ENCODE measurements around the gene REXO4. TPM values are rescaled to one million over a fixed set of nuclear protein-coding genes. Genes with fewer than 3 reads are reported as not detected.

The REXO4 gene
- polyA plus RNA-seq, 1 donor (not counting 4 experiments of a cell fraction or from before 2014, with no cell fraction given): 21.5 TPM

DNA sequence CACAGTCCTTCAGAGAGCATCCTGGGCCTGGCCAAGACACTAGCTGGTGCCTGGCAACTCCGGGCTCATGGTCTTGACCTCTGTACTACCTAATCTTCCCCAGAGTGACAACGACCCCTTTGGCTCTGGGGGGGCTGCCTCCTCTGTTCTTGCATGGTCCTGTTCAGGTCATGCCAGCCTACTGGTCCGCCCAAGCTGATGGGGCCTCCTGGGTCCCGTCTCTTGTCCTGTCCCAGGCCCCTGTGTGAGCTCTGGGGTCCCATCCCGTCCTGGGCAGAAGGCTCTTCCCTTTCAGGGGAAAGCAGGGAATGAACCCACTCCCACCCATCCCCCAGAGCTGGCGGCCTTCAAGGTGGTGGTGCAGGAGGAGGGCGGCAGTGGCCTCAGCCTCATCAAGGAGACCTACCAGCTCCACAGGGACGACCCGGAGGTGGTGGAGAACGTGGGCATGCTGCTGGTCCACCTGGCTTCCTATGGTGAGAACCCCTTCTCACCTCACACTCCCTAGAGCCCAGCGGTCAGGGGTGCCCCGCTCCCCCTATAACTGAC, 13.3 kb downstream of the REXO4 start:
- FAIRE-seq: no peak
- Histone ChIP-seq H3K27ac (ENCODE audit: control insufficient read depth, insufficient read depth, low read length) (no peak overlapping the region), H3K79me2 (ENCODE audit: control insufficient read depth, insufficient read depth, low read length) (no peaks in the 10 kb centered on the region), H3K9me3 (ENCODE audit: control insufficient read depth, low read depth, low read length) (no peaks in the 10 kb centered on the region), H2AFZ (ENCODE audit: control insufficient read depth, low read length) (no peak overlapping the region), H3K36me3 (ENCODE audit: control insufficient read depth in 2 of 2, extremely low read depth in 1 of 2, insufficient read depth in 2 of 2, low read length in 2 of 2) (peaks cover 21% of the 10 kb centered on the region in 2 experiments), H3K27me3 (ENCODE audit: control insufficient read depth, extremely low read depth, insufficient read depth, low read length) (no peaks in the 10 kb centered on the region), H4K20me1 (ENCODE audit: control insufficient read depth, extremely low read depth, insufficient read depth, low read length) (peaks cover 4% of the 10 kb centered on the region), H3K9ac (ENCODE audit: control insufficient read depth, extremely low read depth, insufficient read depth, low read length) (no peak overlapping the region), H3K9me1 (ENCODE audit: control insufficient read depth, extremely low read depth, insufficient read depth, low read length) (no peaks in the 10 kb centered on the region), H3K4me1 (ENCODE audit: control insufficient read depth, extremely low read depth, insufficient read depth, low read length) (no peaks in the 10 kb centered on the region), H3K4me2 (ENCODE audit: control insufficient read depth, extremely low read depth, insufficient read depth, low read depth, low read length) (no peak overlapping the region), H3K4me3 (ENCODE audit: control insufficient read depth in 2 of 3, extremely low read depth in 1 of 3, insufficient read depth in 2 of 3, low read depth in 1 of 3, low read length in 3 of 3) (no peak overlapping the region)
- dilution Hi-C loops (cut with MboI; ENCODE audit: extremely low pct_ligation_motif_present, low sequenced_read_pairs): no loop called here
- DNase-seq (ENCODE audit: low read depth, low spot score): no peak
- no peak for TF ChIP-seq EZH2 (IDR thresholded peaks at IDR 0.05; ENCODE audit: low read length)
- TF ChIP-seq, protein P1, sequence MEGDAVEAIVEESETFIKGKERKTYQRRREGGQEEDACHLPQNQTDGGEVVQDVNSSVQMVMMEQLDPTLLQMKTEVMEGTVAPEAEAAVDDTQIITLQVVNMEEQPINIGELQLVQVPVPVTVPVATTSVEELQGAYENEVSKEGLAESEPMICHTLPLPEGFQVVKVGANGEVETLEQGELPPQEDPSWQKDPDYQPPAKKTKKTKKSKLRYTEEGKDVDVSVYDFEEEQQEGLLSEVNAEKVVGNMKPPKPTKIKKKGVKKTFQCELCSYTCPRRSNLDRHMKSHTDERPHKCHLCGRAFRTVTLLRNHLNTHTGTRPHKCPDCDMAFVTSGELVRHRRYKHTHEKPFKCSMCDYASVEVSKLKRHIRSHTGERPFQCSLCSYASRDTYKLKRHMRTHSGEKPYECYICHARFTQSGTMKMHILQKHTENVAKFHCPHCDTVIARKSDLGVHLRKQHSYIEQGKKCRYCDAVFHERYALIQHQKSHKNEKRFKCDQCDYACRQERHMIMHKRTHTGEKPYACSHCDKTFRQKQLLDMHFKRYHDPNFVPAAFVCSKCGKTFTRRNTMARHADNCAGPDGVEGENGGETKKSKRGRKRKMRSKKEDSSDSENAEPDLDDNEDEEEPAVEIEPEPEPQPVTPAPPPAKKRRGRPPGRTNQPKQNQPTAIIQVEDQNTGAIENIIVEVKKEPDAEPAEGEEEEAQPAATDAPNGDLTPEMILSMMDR (optimal IDR thresholded peaks at IDR 0.05 in 1 of 3, IDR thresholded peaks at IDR 0.05 in 1 of 3, conservative IDR thresholded peaks at IDR 0.05 in 1 of 3; ENCODE audit: extremely low read depth in 1 of 3, insufficient read depth in 2 of 3, low read length in 3 of 3): no peak

DNA sequence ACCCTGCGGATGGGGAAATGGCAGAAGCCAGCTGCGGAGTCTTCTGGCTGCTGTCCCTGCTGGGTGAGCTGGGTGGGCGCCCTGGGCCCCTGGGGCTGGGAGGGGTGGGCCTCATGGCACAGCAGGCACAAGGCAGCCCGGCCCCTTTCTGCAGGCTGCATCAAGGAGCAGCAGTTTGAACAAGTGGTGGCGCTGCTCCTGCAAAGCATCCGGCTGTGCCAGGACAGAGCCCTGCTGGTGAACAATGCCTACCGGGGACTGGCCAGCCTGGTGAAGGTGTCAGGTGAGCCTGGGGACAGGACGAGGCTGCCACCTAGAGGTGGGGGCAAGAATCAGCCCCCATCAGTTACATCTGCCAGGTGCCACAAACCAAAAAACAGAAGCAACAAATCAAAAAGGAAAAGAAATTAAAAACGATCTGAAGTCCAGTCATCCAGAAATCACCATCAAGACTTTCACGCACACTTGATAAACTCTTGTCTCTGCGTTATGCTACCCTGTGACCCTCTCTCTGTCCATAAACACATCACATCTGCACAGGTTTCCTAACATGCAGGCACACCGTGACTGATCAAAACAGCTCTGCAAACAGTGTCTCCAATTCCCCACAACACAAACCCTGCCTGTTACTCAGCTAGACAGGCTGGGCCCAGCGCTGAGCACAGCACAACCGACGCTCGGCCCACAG, 13.9 kb downstream of the REXO4 start:
- dilution Hi-C loops (cut with MboI; ENCODE audit: extremely low pct_ligation_motif_present, low sequenced_read_pairs): no loop called here
- H4K20me1 ChIP-seq (ENCODE audit: control insufficient read depth, extremely low read depth, insufficient read depth, low read length): peaks cover 4% of the 10 kb centered on the region
- no peaks in the 10 kb centered on the region for H3K4me1 ChIP-seq (ENCODE audit: control insufficient read depth, extremely low read depth, insufficient read depth, low read length)
- H3K79me2 ChIP-seq (ENCODE audit: control insufficient read depth, insufficient read depth, low read length): no peaks in the 10 kb centered on the region
- DNase-seq (ENCODE audit: low read depth, low spot score): peak; percentile 70
- H3K9me1 ChIP-seq (ENCODE audit: control insufficient read depth, extremely low read depth, insufficient read depth, low read length): no peaks in the 10 kb centered on the region
- H3K9me3 ChIP-seq (ENCODE audit: control insufficient read depth, low read depth, low read length): no peaks in the 10 kb centered on the region
- no peak overlapping the region for H2AFZ ChIP-seq (ENCODE audit: control insufficient read depth, low read length)
- no peak overlapping the region for H3K4me2 ChIP-seq (ENCODE audit: control insufficient read depth, extremely low read depth, insufficient read depth, low read depth, low read length)
- no peaks in the 10 kb centered on the region for H3K27me3 ChIP-seq (ENCODE audit: control insufficient read depth, extremely low read depth, insufficient read depth, low read length)
- H3K36me3 ChIP-seq (ENCODE audit: control insufficient read depth in 2 of 2, extremely low read depth in 1 of 2, insufficient read depth in 2 of 2, low read length in 2 of 2): peaks cover 18 to 19% of the 10 kb centered on the region in 2 experiments
- peak; percentile 86 for FAIRE-seq
- H3K9ac ChIP-seq (ENCODE audit: control insufficient read depth, extremely low read depth, insufficient read depth, low read length): no peak overlapping the region
- no peak overlapping the region for H3K4me3 ChIP-seq (ENCODE audit: control insufficient read depth in 2 of 3, extremely low read depth in 1 of 3, insufficient read depth in 2 of 3, low read depth in 1 of 3, low read length in 3 of 3)
- TF ChIP-seq, protein P1 (optimal IDR thresholded peaks at IDR 0.05 in 1 of 3, IDR thresholded peaks at IDR 0.05 in 1 of 3, conservative IDR thresholded peaks at IDR 0.05 in 1 of 3; ENCODE audit: extremely low read depth in 1 of 3, insufficient read depth in 2 of 3, low read length in 3 of 3): peak; percentile 75 to 90 (median 89)
- TF ChIP-seq EZH2 (IDR thresholded peaks at IDR 0.05; ENCODE audit: low read length): no peak
- H3K27ac ChIP-seq (ENCODE audit: control insufficient read depth, insufficient read depth, low read length): no peak overlapping the region
